Left ventricle myocardium inferior (tissue), 1 donor: Measurements from ENCODE around the gene GSTCD. TPM values are rescaled to one million over a fixed set of nuclear protein-coding genes. Genes with fewer than 3 reads are reported as not detected.
A peak's percentile ranks its signal among the peaks of the same experiment; 100 is the strongest.

ENCODE experiments used
- DNase-seq: peaks from one replicate; pipeline ENCODE4 v3.0.0-alpha.2; 2020
- H3K27ac ChIP-seq: fragments of 200-600 bp; replicated peaks from 2 replicates; pipeline ENCODE4 v1.8.0; 2021
- H3K27me3 ChIP-seq: fragments of 200-600 bp; 2 replicates; pipeline ENCODE4 v1.8.0; 2021; ENCODE audit warnings: low read depth
- H3K36me3 ChIP-seq: fragments of 200-600 bp; 2 replicates; pipeline ENCODE4 v1.8.0; 2021
- H3K4me1 ChIP-seq: fragments of 200-600 bp; 2 replicates; pipeline ENCODE4 v1.8.0; 2021
- H3K4me3 ChIP-seq: fragments of 200-600 bp; 2 replicates; pipeline ENCODE4 v1.8.0; 2021; ENCODE audit warnings: mild to moderate bottlenecking, moderate library complexity
- H3K9me3 ChIP-seq: fragments of 200-600 bp; replicated peaks from 2 replicates; pipeline ENCODE4 v1.8.0; 2021
- intact Hi-C: fragments of 100-400 bp; cut with micrococcal nuclease; formaldehyde crosslinking; loops from one replicate; pipeline ENCODE4 v1.11.0; 2022
- long read RNA-seq: library from polyadenylated mRNA; unstranded; transcript quantifications from one replicate; pipeline ENCODE4 v2.0.0, GENCODE V29; 2021
- total RNA-seq: library from RNA; stranded (reverse); fragmentation: NEBNext Ultra II Directional; extraction: Animal tissue kit (Norgen Biotek cat#: 25700); gene quantifications from one replicate; pipeline ENCODE4 v1.2.1, GENCODE V29; 2021
- TF ChIP-seq, protein P1 (sequence below): fragments of 200-600 bp; IDR thresholded peaks from 2 replicates; pipeline ENCODE4 v1.8.0; 2021; ENCODE audit warnings: antibody characterized with exemption, mild to moderate bottlenecking, borderline replicate concordance
- donor health status: DM: no; HTN: yes; CAD: no; lungs with severe emphysema.

The GSTCD gene, protein sequence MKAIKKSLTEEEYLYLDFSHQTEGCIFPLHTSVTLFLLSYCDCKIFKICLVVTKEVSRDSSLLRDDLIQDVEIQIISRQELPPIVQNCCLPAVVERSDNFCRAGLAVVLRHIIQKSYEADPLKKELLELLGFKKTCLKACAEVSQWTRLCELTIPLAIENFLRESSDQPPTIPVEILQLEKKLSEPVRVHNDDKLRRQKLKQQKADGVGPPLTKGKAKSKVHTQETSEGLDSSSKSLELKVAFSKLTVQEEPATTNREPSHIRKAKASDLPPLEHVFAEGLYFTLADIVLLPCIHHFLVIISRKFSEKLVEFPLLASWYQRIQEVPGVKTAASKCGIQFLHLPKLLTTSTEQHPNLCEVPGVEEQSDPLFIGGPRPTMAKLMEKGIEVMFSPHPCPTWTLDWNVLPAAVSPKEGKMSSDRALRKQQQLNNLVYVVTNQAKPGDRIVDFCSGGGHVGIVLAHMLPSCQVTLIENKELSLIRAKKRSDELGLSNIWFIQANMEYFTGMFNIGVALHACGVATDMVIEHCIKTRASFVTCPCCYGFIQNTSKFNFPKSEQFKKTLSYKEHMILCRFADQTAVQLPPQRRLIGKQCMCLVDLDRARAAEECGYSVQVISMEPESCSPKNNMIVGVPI
- total RNA-seq = 5.9 TPM
- long read RNA-seq, full-length matches to known transcripts = 2 of 4 reads
- long read RNA-seq, partial matches to known transcripts = 2 of 4 reads
- long read RNA-seq, other reads (novel, unspliced or antisense) = 0 of 4 reads

DNA sequence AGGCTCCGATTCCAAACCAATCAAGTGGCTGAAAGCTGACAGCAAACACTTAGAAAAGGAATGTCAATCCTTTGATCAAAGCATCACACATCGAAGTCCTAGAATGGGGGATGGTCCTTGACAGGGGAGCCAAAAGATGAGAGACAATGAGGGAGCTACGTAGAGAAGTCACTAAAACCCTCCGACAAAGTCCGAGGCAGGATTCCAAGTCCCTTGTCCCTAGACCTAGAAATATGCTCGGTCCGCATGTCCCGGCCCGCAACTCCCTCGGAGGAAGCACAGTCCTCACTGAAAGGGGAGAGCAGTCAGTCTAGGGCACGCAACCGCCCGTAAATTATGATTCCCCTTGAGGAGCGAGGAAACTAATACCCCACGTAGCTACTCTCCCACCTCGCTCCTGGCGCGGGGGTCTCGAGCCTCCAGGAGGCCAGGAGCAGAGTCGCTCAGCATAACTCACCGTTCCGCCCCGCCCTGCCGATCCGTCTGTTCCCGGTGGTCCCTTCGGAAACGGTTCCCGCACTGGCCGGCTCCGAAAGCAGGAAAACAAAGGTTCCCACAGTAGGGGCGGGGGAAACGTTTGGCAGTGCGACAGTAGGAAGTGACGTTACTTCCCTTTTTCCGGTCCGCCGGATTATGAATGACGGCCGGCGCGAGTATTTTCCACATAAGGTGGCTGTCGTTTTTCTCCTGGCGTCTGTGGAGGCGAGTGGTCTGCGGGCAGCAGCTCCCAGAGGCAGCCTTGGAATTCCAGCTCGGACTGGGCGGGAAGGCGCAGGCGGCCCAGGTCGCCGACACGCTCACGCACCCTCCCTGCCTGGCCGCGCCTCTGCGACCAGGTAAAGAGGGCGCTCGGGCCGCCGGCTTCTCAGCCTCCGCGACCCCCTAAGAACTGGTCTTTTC is at the start of gene GSTCD, which contains the start of gene INTS12:
TSS of gene GSTCD (plus strand) at position 604 of the 900 bp plus-strand sequence. CDS start 8,830 bp downstream, outside the sequence.
TSS of gene INTS12 (minus strand) at position 509 of the 900 bp plus-strand sequence. CDS start 8,684 bp downstream, outside the sequence.
- Histone ChIP-seq H3K27me3 (no peaks in the 10 kb centered on the region), H3K27ac (peak within 1 kb of the TSS; percentile 89), H3K9me3 (no peaks in the 10 kb centered on the region), H3K36me3 (no peaks in the 10 kb centered on the region), H3K4me3 (peak within 1 kb of the TSS; percentile 88), H3K4me1 (peaks cover 42% of the 10 kb centered on the region)
- intact Hi-C loops = no loop called here
- peak; percentile 90 for DNase-seq
- TF ChIP-seq, protein P1, sequence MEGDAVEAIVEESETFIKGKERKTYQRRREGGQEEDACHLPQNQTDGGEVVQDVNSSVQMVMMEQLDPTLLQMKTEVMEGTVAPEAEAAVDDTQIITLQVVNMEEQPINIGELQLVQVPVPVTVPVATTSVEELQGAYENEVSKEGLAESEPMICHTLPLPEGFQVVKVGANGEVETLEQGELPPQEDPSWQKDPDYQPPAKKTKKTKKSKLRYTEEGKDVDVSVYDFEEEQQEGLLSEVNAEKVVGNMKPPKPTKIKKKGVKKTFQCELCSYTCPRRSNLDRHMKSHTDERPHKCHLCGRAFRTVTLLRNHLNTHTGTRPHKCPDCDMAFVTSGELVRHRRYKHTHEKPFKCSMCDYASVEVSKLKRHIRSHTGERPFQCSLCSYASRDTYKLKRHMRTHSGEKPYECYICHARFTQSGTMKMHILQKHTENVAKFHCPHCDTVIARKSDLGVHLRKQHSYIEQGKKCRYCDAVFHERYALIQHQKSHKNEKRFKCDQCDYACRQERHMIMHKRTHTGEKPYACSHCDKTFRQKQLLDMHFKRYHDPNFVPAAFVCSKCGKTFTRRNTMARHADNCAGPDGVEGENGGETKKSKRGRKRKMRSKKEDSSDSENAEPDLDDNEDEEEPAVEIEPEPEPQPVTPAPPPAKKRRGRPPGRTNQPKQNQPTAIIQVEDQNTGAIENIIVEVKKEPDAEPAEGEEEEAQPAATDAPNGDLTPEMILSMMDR = no peak

DNA sequence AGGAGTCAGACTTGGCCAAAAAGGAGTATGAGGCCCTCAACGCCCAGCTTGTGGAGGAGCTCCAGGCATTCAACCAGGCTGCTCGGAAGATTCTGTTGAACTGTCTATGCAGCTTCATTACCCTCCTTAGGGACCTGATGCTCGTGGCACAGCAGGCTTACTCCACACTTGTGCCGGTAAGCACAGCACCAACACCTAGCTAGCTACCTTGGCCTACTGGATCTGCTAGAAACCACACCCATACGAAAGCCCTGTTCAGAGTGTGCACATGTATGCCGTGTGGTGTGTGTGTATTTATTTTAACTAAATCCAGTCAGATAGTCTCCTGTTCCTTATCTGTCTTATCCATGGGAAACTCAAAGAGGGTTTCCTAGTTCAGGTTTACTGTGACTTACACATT is 49.4 kb upstream of the GSTCD start:
- no peak overlapping the region for H3K4me3 ChIP-seq
- no peak overlapping the region for H3K27ac ChIP-seq
- H3K4me1 ChIP-seq = no peaks in the 10 kb centered on the region
- DNase-seq = no peak
- TF ChIP-seq, protein P1 = no peak
- intact Hi-C loops = no loop called here
- H3K9me3 ChIP-seq = no peaks in the 10 kb centered on the region
- no peaks in the 10 kb centered on the region for H3K36me3 ChIP-seq
- no peaks in the 10 kb centered on the region for H3K27me3 ChIP-seq

DNA sequence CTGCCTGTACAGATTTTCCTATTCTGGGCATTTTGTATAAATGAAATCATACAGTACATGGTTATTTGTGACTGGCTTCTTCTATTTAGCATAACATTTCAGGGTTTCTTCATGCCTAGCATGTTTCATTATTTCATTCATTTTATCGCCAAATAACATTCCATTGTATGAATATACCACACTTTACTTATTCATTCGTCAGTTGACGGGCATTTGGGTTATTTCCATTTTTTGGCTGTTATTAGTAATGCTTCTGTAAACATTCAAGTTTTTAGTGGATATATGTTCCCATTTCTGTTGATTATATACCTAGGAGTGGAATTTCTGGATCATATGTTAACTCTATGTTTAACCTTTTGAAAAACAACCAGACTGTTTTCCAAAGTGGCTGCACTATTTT is 47.6 kb upstream of the GSTCD start:
- H3K4me3 ChIP-seq = no peak overlapping the region
- TF ChIP-seq, protein P1 = no peak
- no peaks in the 10 kb centered on the region for H3K27me3 ChIP-seq
- no peaks in the 10 kb centered on the region for H3K36me3 ChIP-seq
- no peak for DNase-seq
- H3K4me1 ChIP-seq = no peaks in the 10 kb centered on the region
- H3K27ac ChIP-seq = no peak overlapping the region
- intact Hi-C loops = no loop called here
- H3K9me3 ChIP-seq = no peaks in the 10 kb centered on the region

DNA sequence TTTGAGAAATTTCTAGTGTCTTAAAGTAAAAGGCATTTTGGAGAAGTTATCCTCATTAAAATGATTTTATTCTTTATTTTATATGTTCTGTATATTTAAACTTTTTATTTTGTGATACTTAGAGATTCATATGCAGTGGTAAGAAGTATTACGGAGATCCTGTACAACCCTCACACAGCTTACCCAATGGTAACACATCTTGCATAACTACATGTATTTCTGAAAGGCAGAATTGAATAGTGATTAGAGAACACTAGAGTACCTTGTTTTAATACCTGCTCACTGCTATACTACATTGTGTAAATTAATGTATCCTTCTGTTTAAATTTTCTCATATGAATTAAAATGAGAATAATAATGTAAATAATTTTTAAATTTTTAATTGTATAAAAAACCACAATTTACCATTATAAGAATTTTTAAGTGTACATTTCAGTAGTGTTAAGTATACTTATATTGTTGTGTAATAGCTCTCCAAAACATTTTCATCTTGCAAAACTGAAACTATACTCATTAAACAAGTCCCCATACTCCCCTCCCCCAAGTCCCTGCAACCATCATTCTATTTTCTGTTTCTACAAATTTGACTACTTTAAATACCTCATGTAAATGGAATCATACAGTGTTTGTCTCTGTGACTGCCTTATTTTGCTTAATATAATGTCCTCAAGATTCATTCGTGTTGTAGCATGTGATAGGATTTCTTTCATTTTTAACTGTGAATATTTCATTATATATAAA is 45.5 kb upstream of the GSTCD start:
- TF ChIP-seq, protein P1 = no peak
- H3K27me3 ChIP-seq = no peaks in the 10 kb centered on the region
- H3K9me3 ChIP-seq = no peaks in the 10 kb centered on the region
- intact Hi-C loops = no loop called here
- H3K27ac ChIP-seq = no peak overlapping the region
- no peak for DNase-seq
- H3K36me3 ChIP-seq = no peaks in the 10 kb centered on the region
- H3K4me1 ChIP-seq = no peaks in the 10 kb centered on the region
- no peak overlapping the region for H3K4me3 ChIP-seq
